Left ventricle myocardium inferior (tissue), 1 donor: Measurements from ENCODE around the gene PLCH1. TPM values are rescaled to one million over a fixed set of nuclear protein-coding genes. Genes with fewer than 3 reads are reported as not detected.
A peak's percentile ranks its signal among the peaks of the same experiment; 100 is the strongest.

Experiments used
- DNase-seq: peaks from one replicate; pipeline ENCODE4 v3.0.0-alpha.2; 2020
- H3K27ac ChIP-seq: fragments of 200-600 bp; replicated peaks from 2 replicates; pipeline ENCODE4 v1.8.0; 2021
- H3K27me3 ChIP-seq: fragments of 200-600 bp; 2 replicates; pipeline ENCODE4 v1.8.0; 2021; ENCODE audit warnings: low read depth
- H3K36me3 ChIP-seq: fragments of 200-600 bp; 2 replicates; pipeline ENCODE4 v1.8.0; 2021
- H3K4me1 ChIP-seq: fragments of 200-600 bp; 2 replicates; pipeline ENCODE4 v1.8.0; 2021
- H3K4me3 ChIP-seq: fragments of 200-600 bp; 2 replicates; pipeline ENCODE4 v1.8.0; 2021; ENCODE audit warnings: mild to moderate bottlenecking, moderate library complexity
- H3K9me3 ChIP-seq: fragments of 200-600 bp; replicated peaks from 2 replicates; pipeline ENCODE4 v1.8.0; 2021
- CTCF ChIP-seq: fragments of 200-600 bp; IDR thresholded peaks from 2 replicates; pipeline ENCODE4 v1.8.0; 2021; ENCODE audit warnings: antibody characterized with exemption, mild to moderate bottlenecking, borderline replicate concordance
- intact Hi-C: fragments of 100-400 bp; cut with micrococcal nuclease; formaldehyde crosslinking; loops from one replicate; pipeline ENCODE4 v1.11.0; 2022
- total RNA-seq: library from RNA; stranded (reverse); fragmentation: NEBNext Ultra II Directional; extraction: Animal tissue kit (Norgen Biotek cat#: 25700); gene quantifications from one replicate; pipeline ENCODE4 v1.2.1, GENCODE V29; 2021
- donor health status: DM: no; HTN: yes; CAD: no; lungs with severe emphysema.

The PLCH1 gene
- total RNA-seq, 1 donor from 2014 or later = 0.85 TPM

GRCh38 chr3:155393316-155393715 is 351.6 kb downstream of the PLCH1 start:
- intact Hi-C loops = no loop called here

GRCh38 chr3:155392138-155392537 is 352.7 kb downstream of the PLCH1 start:
- no peak overlapping the region for H3K4me3 ChIP-seq
- peaks cover 4% of the 10 kb centered on the region for H3K9me3 ChIP-seq
- H3K27ac ChIP-seq = peak overlapping the region; percentile 84
- no peaks in the 10 kb centered on the region for H3K36me3 ChIP-seq
- intact Hi-C loops = no loop called here
- H3K27me3 ChIP-seq = no peaks in the 10 kb centered on the region
- H3K4me1 ChIP-seq = peaks cover 33% of the 10 kb centered on the region
- no peak for TF ChIP-seq CTCF
- no peak for DNase-seq

More at GRCh38 chr3:155393316-155393715, 351.6 kb downstream of the PLCH1 start:
- Histone ChIP-seq H3K4me3 (no peak overlapping the region), H3K27ac (no peak overlapping the region), H3K36me3 (no peaks in the 10 kb centered on the region), H3K4me1 (peaks cover 28% of the 10 kb centered on the region), H3K9me3 (peaks cover 4% of the 10 kb centered on the region), H3K27me3 (no peaks in the 10 kb centered on the region)
- no peak for TF ChIP-seq CTCF
- DNase-seq = no peak

GRCh38 chr3:155391551-155391958 is 353.3 kb downstream of the PLCH1 start:
- DNase-seq = peak; percentile 25
- Histone ChIP-seq H3K27me3 (no peaks in the 10 kb centered on the region), H3K4me3 (no peak overlapping the region), H3K4me1 (peaks cover 36% of the 10 kb centered on the region), H3K27ac (peak overlapping the region; percentile 84), H3K9me3 (peaks cover 4% of the 10 kb centered on the region), H3K36me3 (no peaks in the 10 kb centered on the region)
- intact Hi-C loops = no loop called here
- no peak for TF ChIP-seq CTCF

GRCh38 chr3:155391104-155391503 is 353.8 kb downstream of the PLCH1 start:
- TF ChIP-seq CTCF = no peak
- DNase-seq = no peak
- intact Hi-C loops = no loop called here
- H3K27ac ChIP-seq = peak overlapping the region; percentile 84
- H3K9me3 ChIP-seq = peaks cover 4% of the 10 kb centered on the region
- H3K36me3 ChIP-seq = no peaks in the 10 kb centered on the region
- H3K4me3 ChIP-seq = no peak overlapping the region
- H3K27me3 ChIP-seq = no peaks in the 10 kb centered on the region
- peaks cover 41% of the 10 kb centered on the region for H3K4me1 ChIP-seq

- Histone ChIP-seq H3K9me3 (peaks cover 4% of the 10 kb centered on the region), H3K4me1 (peaks cover 45% of the 10 kb centered on the region)
- intact Hi-C loops = no loop called here
These were observed 354.5 kb downstream of the PLCH1 start for GRCh38 chr3:155390351-155390750.

More at GRCh38 chr3:155390351-155390750, 354.5 kb downstream of the PLCH1 start:
- DNase-seq = no peak
- TF ChIP-seq CTCF = no peak
- Histone ChIP-seq H3K27ac (peak overlapping the region; percentile 84), H3K4me3 (no peak overlapping the region), H3K27me3 (no peaks in the 10 kb centered on the region), H3K36me3 (no peaks in the 10 kb centered on the region)
